HL-60 (cell line): Measurements from ENCODE around the gene PLEKHG3.

Source experiments
- CTCF ChIP-seq: IDR thresholded peaks from one replicate; pipeline ENCODE4 v1.5.1; 2011; ENCODE audit warnings: low read length, control low read depth, inconsistent platforms; ENCODE audit not compliant: insufficient read depth
- GABPA ChIP-seq: IDR thresholded peaks from 2 replicates; pipeline ENCODE4 v1.6.1; 2012; ENCODE audit warnings: low read depth
- POLR2AphosphoS5 ChIP-seq: IDR thresholded peaks from 2 replicates; pipeline ENCODE4 v1.6.1; 2012; ENCODE audit warnings: low read depth
- REST ChIP-seq: IDR thresholded peaks from 2 replicates; pipeline ENCODE4 v1.6.1; 2012; ENCODE audit warnings: low read depth; ENCODE audit not compliant: insufficient replicate concordance
- SPI1 ChIP-seq: IDR thresholded peaks from 2 replicates; pipeline ENCODE4 v1.6.1; 2012; ENCODE audit warnings: low read depth, mild to moderate bottlenecking, borderline replicate concordance

- TF ChIP-seq CTCF (no peak), REST (no peak), GABPA (no peak), POLR2AphosphoS5 (no peak), SPI1 (no peak)
Observed at GRCh38 chr14:64755781-64756221, 51.6 kb downstream of the PLEKHG3 start.
